Activated gamma-delta T cell treated with Interleukin-2 at 50 U/mL for 16 hours (primary cell): ENCODE results near the gene NSG1.
"Not testable (repeated sequence)": the region's sequence is repeated elsewhere in the genome, so short reads cannot be mapped to it uniquely, and the experiment has no call there.

ENCODE experiments used
- DNase-seq: peaks from one replicate; pipeline ENCODE4 v3.0.0-alpha.2; 2020

NSG1 gene

GRCh38 chr4:4417886-4418285, 31.0 kb downstream of the NSG1 start:
- no peak for DNase-seq

GRCh38 chr4:4418676-4419390, 31.9 kb downstream of the NSG1 start:
- no peak for DNase-seq

GRCh38 chr4:4419896-4420295, 33.0 kb downstream of the NSG1 start:
- DNase-seq = no peak

GRCh38 chr4:4420421-4420820, 33.5 kb downstream of the NSG1 start:
- no peak for DNase-seq

- DNase-seq = no peak
Observed at GRCh38 chr4:4421356-4421755, 34.5 kb downstream of the NSG1 start.

GRCh38 chr4:4422117-4422516, 35.2 kb downstream of the NSG1 start:
- not testable (repeated sequence) for DNase-seq

- DNase-seq = no peak
Observed at GRCh38 chr4:4422856-4423499, 36.1 kb downstream of the NSG1 start.

- no peak for DNase-seq
Observed at GRCh38 chr4:4423706-4424498, 37.0 kb downstream of the NSG1 start.

GRCh38 chr4:4424499-4425115, 37.7 kb downstream of the NSG1 start:
- DNase-seq = no peak

GRCh38 chr4:4425119-4425690, 38.3 kb downstream of the NSG1 start:
- DNase-seq = no peak

GRCh38 chr4:4425696-4426095, 38.8 kb downstream of the NSG1 start:
- DNase-seq = no peak

GRCh38 chr4:4426511-4427120, 39.7 kb downstream of the NSG1 start:
- DNase-seq = no peak

GRCh38 chr4:4427121-4427870, 40.4 kb downstream of the NSG1 start:
- no peak for DNase-seq

GRCh38 chr4:4427886-4428285, 41.0 kb downstream of the NSG1 start:
- DNase-seq = no peak

GRCh38 chr4:4428966-4429875, 42.3 kb downstream of the NSG1 start:
- no peak for DNase-seq

GRCh38 chr4:4430492-4431195, 43.7 kb downstream of the NSG1 start:
- peak; percentile 54 for DNase-seq

GRCh38 chr4:4432341-4433125, 45.6 kb downstream of the NSG1 start:
- DNase-seq = no peak

GRCh38 chr4:4433941-4434340, 47.0 kb downstream of the NSG1 start:
- DNase-seq = no peak

GRCh38 chr4:4436244-4436823, 49.4 kb downstream of the NSG1 start:
- no peak for DNase-seq
